VCaP (cell line): Measurements from ENCODE around the gene SEL1L.
"Not testable (repeated sequence)": the region's sequence is repeated elsewhere in the genome, so short reads cannot be mapped to it uniquely, and the experiment has no call there.

Experiments
- H3K27ac ChIP-seq: fragments of 450-650 bp; 2 replicates; pipeline ENCODE4 v1.5.1; 2017
- TF ChIP-seq, protein P1 (sequence below): fragments of 450-650 bp; conservative IDR thresholded peaks from 2 replicates; pipeline ENCODE4 v1.5.1; 2017; ENCODE audit warnings: mild to moderate bottlenecking, moderate library complexity

Gene SEL1L

DNA sequence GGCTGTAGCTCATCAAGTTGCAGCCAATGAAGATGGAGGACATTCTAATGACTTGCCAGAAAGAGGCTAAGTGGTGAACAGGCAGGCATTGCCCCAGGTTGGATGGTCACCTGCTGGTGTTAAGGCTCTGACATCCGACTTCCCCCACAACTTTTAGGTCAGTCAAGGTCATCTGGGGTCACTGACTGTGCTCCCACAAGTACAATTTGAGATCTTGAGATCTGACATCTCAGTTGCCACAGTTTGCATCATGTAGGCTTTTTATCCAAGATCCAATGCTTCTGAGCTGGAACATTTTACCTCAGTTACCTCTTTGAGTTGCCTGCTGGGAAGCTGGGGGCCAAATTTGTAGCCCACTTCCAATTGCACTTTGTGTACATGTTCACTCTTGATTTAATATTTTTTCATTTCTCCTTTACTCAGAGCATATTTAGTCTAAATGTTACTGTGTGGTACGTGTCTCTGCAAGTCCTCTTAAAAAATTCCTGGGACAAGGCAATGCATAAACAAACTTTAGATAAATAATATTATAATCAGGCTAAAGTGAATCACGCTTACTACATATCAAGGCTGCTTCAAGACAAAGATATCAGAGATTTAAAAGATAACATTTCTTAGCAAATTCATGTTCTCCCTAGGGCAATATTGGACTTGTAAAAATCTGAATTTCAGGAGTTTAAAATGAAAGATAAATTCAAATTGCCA, 61.4 kb downstream of the SEL1L start:
- H3K27ac ChIP-seq = no peak overlapping the region; the same call in 1 of the 2 replicates
- TF ChIP-seq, protein P1, sequence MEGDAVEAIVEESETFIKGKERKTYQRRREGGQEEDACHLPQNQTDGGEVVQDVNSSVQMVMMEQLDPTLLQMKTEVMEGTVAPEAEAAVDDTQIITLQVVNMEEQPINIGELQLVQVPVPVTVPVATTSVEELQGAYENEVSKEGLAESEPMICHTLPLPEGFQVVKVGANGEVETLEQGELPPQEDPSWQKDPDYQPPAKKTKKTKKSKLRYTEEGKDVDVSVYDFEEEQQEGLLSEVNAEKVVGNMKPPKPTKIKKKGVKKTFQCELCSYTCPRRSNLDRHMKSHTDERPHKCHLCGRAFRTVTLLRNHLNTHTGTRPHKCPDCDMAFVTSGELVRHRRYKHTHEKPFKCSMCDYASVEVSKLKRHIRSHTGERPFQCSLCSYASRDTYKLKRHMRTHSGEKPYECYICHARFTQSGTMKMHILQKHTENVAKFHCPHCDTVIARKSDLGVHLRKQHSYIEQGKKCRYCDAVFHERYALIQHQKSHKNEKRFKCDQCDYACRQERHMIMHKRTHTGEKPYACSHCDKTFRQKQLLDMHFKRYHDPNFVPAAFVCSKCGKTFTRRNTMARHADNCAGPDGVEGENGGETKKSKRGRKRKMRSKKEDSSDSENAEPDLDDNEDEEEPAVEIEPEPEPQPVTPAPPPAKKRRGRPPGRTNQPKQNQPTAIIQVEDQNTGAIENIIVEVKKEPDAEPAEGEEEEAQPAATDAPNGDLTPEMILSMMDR = no peak

DNA sequence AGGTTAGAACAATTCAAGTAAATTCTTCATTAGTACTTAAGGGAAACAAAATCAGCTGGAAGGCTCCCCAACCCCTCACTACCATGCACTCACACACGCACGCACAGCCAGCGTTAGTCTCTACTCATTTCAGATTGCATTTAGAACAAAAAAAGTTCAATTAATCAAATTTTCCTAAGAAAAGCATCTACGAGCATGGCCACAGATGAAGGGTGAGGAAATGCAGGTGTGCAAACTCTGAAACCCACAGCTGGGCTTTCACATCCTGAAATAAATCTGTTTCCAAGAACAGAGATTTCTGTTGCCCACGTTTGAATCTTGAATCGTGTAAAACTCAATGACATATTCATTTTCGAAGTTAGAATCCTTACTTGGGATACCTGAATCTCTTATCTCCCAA, 62.6 kb downstream of the SEL1L start:
- TF ChIP-seq, protein P1 = no peak

DNA sequence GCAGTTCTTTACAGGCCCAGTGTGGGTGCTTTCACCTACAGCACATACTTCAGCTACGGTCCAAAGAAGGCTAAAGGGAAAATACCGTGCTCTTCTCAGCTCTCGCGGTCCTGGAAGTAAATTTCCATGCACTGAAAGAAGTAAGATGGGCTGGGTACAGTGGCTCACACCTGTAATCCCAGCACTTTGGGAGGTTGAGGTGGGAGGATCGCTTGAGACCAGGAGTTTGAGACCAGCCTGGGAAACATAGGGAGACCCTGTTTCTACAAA, 63.2 kb downstream of the SEL1L start:
- not testable (repeated sequence) for H3K27ac ChIP-seq

More for the DNA sequence above, 62.6 kb downstream of the SEL1L start:
- H3K27ac ChIP-seq = no peak overlapping the region

GRCh38 chr14:81466854-81467253, 66.8 kb downstream of the SEL1L start:
- H3K27ac ChIP-seq = no peak overlapping the region
- TF ChIP-seq, protein P1 = no peak

- no peak overlapping the region for H3K27ac ChIP-seq
- TF ChIP-seq, protein P1 = no peak
Measured at GRCh38 chr14:81465507-81466228, 68.0 kb downstream of the SEL1L start.

GRCh38 chr14:81465003-81465392, 68.7 kb downstream of the SEL1L start:
- not testable (repeated sequence) for H3K27ac ChIP-seq

DNA sequence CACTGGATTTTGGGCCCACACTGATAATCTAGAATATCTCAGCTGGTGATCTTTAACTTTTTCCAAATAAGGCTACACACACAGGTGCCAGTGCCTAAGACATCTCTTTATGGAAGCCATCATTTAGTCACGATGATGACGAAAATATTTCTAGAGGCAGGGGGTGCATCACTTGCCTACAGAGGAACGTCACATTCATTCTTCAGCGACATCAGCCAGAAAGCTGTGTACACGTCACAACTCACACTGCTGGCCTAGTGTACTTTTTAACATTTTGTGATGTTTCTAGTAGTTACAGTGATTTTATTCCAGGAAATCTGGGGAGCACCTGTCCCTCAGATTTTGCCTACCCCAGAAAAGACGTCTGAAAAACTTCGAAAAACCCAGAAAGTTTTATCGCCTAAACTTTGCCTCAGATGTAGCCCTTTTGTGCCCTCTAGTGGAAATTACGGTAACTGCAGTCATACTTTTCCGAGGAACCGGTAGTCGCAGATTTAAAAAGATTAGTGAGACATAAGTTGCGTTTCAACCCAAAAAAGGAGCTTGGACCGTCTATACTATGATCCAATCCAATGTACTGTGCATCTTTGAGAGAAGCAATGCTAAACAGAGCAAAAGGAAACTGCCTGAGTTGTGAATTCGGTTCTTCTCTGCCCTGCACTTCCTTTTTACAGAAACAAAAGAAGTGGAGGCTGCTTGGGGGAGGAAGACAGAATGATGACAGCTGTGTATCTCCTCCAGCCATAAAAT, 69.2 kb downstream of the SEL1L start:
- TF ChIP-seq, protein P1 = peak; percentile 88
- H3K27ac ChIP-seq = no peak overlapping the region

GRCh38 chr14:81462356-81462755, 71.3 kb downstream of the SEL1L start:
- not testable (repeated sequence) for H3K27ac ChIP-seq

DNA sequence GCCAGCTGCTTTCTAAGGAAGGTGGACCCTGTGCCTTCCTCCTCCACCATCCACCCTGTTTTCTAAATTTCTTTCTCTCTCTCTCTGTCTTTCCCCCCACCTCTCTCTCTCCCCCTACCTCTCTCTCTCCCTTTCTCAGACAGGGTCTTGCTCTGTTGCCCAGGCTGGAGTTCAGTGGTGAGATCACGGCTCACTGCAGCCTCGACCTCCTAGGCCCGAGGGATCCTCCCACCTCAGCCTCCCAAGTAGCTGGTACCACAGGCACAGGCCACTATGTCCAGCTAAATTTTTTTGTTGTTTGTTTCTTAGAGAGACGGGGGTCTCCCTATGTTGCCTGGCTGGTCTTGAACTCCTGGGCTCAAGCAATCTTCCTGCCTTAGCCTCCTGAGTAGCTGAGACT, 73.7 kb downstream of the SEL1L start:
- TF ChIP-seq, protein P1 = no peak
- H3K27ac ChIP-seq = no peak overlapping the region
